Adrenal gland (tissue), 5 donors: Measurements from ENCODE around the gene SLC33A1.

Experiments used
- CTCF ChIP-seq, 6 experiments: fragments of 450-650 bp in 4 of 6; fragments of 200-600 bp in 2 of 6; sonication (generic) in 1 of 6; IDR thresholded peaks; 1 replicate in 5 of 6; 2 replicates in 1 of 6; pipeline versions ENCODE4 v1.5.1 to v1.8.0; 2016 to 2021; ENCODE audit warnings: antibody characterized with exemption in 6 of 6, mild to moderate bottlenecking in 2 of 6, moderate library complexity in 1 of 6
- POLR2A ChIP-seq, 2 donors: fragments of 450-650 bp; IDR thresholded peaks; one replicate each; pipeline ENCODE4 v1.6.1; 2017; ENCODE audit warnings: antibody characterized with exemption in 2 of 2, mild to moderate bottlenecking in 2 of 2, moderate library complexity in 1 of 2
- donor health status: DM: no; HTN: no; CAD: no.

- TF ChIP-seq CTCF (IDR thresholded peaks at IDR 0.05) (peak in 5 of 6 experiments; percentile 28 to 69 (median 53)), POLR2A (IDR thresholded peaks at IDR 0.05) (peak; percentile 66 to 85)
Observed at GRCh38 chr3:155870133-155870944, 16.1 kb upstream of the SLC33A1 start, which contains the start of gene GMPS.
